ENCODE measurements around the gene CERS6.
A peak's percentile ranks its signal among the peaks of the same experiment; 100 is the strongest.

The CERS6 gene

DNA sequence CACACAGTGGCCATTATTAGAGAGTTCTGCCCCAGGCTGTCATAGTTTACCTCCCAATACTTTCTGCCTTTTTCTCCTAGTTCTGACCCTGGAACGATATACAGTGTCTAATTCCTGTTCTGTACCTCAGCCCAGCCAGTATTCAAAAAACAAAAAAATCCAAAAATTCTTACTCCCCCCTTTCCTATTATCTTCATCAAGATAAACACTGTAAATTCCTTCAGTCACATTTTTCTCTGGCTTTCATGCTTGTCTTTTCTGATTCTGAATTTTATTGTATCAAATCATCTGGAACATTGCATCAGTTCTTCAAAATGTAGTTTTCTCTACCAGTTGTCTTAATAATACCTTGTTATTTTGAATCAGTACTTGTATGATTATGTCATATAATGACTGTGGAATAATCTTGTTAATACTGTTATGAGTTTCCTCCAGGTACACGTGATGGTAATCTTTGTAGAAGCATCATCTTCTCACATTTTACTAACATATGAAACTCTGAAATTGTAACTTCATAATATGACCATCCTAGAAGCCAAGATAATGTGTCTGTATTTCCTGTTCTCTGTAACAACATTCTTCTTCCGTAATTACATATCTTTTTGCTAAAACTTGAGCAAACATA lies 267.3 kb downstream of the CERS6 start:
- TF ChIP-seq CTCF (IDR thresholded peaks at IDR 0.05; ENCODE audit: low read depth, low read length) (no peak), MYC (IDR thresholded peaks at IDR 0.05; ENCODE audit: low read depth, low read length) (no peak)
- DNase-seq (ENCODE audit: low read depth): no peak
- H3K4me3 ChIP-seq (ENCODE audit: low read depth, low read length): no peak overlapping the region

DNA sequence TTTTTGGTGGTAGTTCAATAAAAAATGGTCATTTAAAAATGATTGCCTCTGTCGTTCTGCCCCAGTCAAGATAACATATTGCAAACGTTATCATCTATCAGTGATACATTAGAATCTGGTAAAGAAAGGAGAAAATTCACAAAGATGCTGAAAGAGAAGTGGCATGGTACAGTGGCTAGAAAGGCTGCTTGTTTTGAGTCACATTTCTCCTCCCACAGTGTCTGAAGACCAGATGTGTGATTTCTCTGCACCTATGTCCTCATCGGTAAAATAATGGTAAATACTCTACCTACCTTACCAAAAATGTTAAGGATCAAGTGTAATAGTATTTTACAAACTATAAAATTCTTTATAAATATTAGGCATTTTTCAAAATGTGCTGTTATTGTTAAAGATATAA lies 270.3 kb downstream of the CERS6 start:
- no peak for DNase-seq (ENCODE audit: low read depth)
- no peak overlapping the region for H3K4me3 ChIP-seq (ENCODE audit: low read depth, low read length)
- TF ChIP-seq, protein P1, sequence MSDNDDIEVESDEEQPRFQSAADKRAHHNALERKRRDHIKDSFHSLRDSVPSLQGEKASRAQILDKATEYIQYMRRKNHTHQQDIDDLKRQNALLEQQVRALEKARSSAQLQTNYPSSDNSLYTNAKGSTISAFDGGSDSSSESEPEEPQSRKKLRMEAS (IDR thresholded peaks at IDR 0.05; ENCODE audit: low read depth, low read length): no peak
- TF ChIP-seq MYC (IDR thresholded peaks at IDR 0.05; ENCODE audit: low read depth, low read length) (no peak), POLR2A (IDR thresholded peaks at IDR 0.05; ENCODE audit: extremely low read depth, insufficient read length) (no peak), CTCF (IDR thresholded peaks at IDR 0.05; ENCODE audit: low read depth, low read length) (no peak)

- no peak for DNase-seq (ENCODE audit: low read depth)
- H3K4me3 ChIP-seq (ENCODE audit: low read depth, low read length): no peak overlapping the region
- TF ChIP-seq POLR2A (IDR thresholded peaks at IDR 0.05; ENCODE audit: extremely low read depth, insufficient read length): no peak
- TF ChIP-seq MYC (IDR thresholded peaks at IDR 0.05; ENCODE audit: low read depth, low read length): no peak
- no peak for TF ChIP-seq CTCF (IDR thresholded peaks at IDR 0.05; ENCODE audit: low read depth, low read length)
- TF ChIP-seq, protein P1 (IDR thresholded peaks at IDR 0.05; ENCODE audit: low read depth, low read length): no peak
Observed at GRCh38 chr2:168727904-168728470, 271.9 kb downstream of the CERS6 start.

DNA sequence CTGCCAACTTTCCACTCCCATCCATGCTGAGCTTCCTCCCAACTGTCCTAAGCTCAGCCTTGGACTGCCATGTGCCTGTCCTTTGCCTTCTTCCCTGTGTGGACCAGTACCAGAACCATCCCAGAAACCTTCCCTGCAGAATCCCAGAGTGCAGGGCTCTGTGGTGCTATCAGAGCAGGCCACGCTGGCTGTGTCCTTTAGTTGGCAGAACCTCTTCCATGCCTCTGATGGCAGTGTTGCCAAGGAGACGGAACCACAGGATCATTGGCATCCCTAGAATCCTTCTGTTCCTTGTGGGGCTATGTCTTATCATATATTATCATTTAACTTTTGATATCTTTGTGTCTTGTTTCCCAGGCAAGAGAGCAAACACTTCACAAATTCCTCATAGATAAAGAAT lies 273.4 kb downstream of the CERS6 start:
- DNase-seq (ENCODE audit: low read depth): no peak
- no peak overlapping the region for H3K4me3 ChIP-seq (ENCODE audit: low read depth, low read length)
- TF ChIP-seq CTCF (IDR thresholded peaks at IDR 0.05; ENCODE audit: low read depth, low read length) (no peak), POLR2A (IDR thresholded peaks at IDR 0.05; ENCODE audit: extremely low read depth, insufficient read length) (no peak), MYC (IDR thresholded peaks at IDR 0.05; ENCODE audit: low read depth, low read length) (no peak)
- TF ChIP-seq, protein P1 (IDR thresholded peaks at IDR 0.05; ENCODE audit: low read depth, low read length): no peak

DNA sequence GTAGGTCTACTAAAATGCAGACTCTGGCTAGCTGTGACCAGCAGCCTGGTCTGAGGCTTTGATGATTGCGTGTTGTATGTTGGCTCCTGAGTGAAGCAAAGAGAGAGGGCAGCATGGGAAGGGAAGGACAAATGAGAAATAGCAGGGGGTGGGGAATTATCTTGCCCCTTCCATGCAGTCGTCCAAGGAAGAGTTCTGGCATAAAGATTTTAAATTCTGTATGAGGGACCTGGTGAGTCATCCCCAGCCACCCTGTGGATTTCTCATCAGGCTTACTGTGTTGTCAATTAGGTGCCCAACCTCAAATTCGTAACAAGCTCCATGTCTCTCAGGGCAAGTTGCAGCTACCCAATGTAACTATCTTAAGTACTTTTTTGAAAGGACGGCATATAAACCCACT lies 274.3 kb downstream of the CERS6 start:
- H3K4me3 ChIP-seq (ENCODE audit: low read depth, low read length): no peak overlapping the region
- TF ChIP-seq CTCF (IDR thresholded peaks at IDR 0.05; ENCODE audit: low read depth, low read length): no peak
- TF ChIP-seq MYC (IDR thresholded peaks at IDR 0.05; ENCODE audit: low read depth, low read length): no peak
- TF ChIP-seq, protein P1 (IDR thresholded peaks at IDR 0.05; ENCODE audit: low read depth, low read length): no peak
- no peak for TF ChIP-seq POLR2A (IDR thresholded peaks at IDR 0.05; ENCODE audit: extremely low read depth, insufficient read length)
- peak; percentile 20 for DNase-seq (ENCODE audit: low read depth)
